HL-60 (cell line): Measurements from ENCODE around the gene IER2.

ENCODE experiments used
- CTCF ChIP-seq: IDR thresholded peaks from one replicate; pipeline ENCODE4 v1.5.1; 2011; ENCODE audit warnings: low read length, control low read depth, inconsistent platforms; ENCODE audit not compliant: insufficient read depth
- POLR2AphosphoS5 ChIP-seq: IDR thresholded peaks from 2 replicates; pipeline ENCODE4 v1.6.1; 2012; ENCODE audit warnings: low read depth

- TF ChIP-seq CTCF (no peak), POLR2AphosphoS5 (no peak)
Observed at GRCh38 chr19:13119627-13120026, 30.6 kb upstream of the IER2 start.
